Stimulated activated CD4-positive, alpha-beta T cell treated with anti-CD3 and anti-CD28 coated beads, Interleukin-1b, Interleukin-23, amount 100 ng/mL, for 1 hour (primary cell): Measurements from ENCODE around the gene USH1C.
A peak's percentile ranks its signal among the peaks of the same experiment; 100 is the strongest.

Source experiments
- DNase-seq, 2 donors: peaks; one replicate each; pipeline ENCODE4 v3.0.0-alpha.2; 2020; ENCODE audit warnings: low read depth in 2 of 2

The USH1C gene

DNA sequence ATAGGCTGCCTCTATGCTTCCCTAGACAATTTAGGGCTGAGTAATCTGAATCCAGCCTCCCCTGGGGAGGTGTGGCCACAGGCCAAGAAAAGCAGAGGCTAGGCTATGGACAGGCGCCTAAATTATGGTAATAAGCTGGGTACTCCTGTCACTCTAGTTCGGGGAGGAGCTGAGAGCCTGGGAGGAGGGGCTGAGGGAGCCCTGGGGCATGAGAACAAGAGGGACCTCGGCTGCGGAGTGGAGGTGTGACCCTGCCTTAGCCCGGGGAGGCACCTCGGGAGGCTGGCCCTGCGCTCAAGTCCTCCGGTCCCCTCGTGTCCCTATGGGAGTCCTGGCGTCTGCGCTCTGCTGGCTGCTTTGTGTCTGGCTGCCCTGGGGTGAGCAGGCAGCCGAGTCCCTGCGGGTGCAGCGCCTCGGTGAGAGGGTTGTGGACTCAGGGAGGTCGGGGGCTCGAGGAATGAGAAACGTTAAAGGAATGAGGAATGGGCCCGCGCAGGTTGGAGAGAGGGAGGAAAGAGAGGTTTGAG is 2.9 kb upstream of the USH1C start, which contains the start of gene OTOG:
OTOG (plus strand) TSS at position 209 of the 527 bp plus-strand sequence; CDS start at position 323, 114 bp downstream.
- DNase-seq: no peak

DNA sequence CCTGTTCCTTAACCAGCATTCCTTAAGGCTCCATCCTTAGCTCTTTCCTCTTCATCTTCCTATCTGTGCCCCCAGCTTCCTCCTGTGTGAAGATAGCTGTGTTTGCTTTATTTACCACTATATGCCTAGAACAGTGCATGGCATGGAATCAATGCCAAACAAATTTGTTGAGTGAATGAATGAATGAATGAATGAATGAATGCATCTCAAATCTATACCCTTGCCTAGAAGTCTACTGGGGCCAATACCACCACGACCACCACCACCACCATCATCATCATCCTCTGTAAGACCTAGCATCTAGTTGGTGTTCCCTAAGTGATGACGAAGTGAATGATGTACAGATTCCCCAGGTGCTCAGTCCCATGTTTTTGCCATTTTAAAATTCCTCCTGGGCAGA is 2.0 kb upstream of the USH1C start:
- no peak for DNase-seq

DNA sequence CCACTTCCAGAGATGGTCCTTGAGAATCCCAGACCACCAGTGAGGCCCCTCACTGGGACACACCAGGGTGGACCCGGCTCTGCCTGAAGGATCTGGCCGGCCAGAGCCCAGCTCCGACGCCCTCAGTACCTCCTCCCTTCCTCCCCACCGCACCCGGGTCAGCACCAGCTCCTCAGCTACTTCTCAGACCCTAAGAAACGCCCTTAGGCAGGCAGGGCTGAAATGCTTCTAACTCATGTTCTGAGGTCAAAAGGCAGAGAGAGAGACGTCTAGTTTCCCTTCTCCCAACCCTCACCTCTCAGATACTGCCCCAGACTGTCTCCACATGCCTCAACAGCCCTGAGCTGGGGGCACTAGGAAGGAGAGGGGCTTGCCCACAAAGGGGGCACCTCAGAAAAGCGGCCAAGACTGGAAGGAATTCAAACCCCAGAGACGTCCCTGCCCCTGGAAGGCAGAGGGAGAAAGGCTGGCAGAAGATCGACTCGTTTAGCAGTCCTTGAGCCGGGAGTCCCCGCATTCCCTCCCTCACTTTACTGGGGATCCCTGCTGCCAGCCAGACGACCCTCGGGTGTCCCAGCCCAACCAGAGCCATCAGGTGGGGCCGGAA is 539 bp downstream of the USH1C start:
- DNase-seq: no peak

DNA sequence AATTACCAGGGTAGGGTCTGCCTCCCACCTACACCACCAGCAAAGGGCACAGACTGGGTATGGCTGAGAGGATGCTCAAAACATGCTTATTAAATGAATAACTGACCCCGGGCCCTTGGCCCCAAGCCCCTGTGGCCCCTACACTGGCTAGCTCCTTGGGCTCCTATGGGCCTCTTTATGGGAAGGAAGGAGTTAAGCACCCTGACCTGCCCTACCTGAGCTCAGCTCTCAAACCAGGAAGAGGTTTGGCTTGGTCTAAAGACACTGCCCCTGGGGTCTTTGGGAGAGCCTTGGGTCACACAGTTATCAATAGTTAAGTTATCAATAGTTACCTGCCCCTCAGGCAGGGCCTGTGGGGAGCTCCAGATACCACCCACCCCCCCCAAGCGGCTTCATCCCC is 1.2 kb downstream of the USH1C start:
- DNase-seq: no peak

DNA sequence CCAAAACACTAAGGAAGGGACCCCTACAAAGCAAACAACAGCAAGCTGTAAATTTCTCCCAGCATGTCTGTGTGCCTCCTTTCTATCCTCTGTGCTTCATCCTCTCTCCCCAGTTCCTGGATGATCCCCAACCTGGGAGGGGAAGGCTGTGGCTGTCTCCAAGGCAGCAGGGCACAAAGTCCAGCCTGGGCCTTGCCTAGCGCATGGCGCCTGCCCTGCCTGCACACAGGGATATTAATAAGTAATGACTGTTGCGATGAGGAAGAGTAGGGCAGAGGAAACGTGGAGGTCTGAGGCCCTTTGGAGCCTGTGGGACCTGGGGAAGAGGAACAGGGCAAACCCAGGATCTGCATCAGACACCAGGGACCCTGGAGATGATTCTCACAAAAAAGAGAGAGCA is 2.0 kb downstream of the USH1C start:
- DNase-seq: no peak

DNA sequence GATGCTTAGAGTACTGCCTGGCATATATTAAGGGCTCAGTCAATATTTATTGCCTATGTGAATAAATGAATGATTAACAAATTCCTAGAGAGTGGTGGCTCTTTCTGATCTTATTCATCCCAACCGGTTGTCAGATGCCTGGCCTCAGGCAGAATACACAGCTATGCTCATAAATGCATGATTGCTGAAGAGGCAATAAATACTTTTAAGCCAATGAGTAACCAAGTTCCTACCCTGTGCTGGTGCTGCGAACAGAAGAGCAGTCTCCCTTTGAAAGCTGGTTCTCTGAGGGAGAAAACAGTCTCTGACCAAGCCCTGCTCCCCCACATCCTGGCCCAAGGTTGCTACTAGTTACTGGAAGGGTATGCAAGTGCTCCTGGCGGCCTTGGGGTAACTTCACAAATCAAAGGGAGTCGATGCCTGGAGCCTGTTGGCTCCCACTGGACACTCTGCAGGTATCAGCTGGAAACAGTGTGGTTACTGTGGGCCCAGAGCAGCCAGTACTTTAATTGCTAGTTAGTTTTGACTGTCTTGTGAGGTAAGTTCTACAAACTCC is 2.8 kb downstream of the USH1C start:
- no peak for DNase-seq

DNA sequence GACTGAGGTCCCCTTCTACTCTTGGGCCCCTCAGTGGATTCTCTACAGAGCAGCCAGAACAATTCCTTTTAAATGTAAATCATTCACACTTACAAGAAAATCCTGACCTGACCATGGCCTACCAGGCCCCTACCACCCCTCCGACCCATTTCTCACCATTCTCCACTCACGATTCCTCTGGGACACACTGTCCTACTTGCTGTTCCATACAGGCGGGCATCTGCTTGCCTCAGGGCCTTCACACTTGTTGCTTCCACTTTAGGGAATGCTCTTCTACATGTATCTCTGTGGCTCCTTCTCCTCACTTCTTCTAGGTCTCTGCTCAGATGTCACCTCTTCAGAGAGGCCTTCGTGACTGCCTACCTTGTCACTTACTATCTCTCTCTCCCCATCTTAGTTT is 3.4 kb downstream of the USH1C start:
- DNase-seq: no peak

DNA sequence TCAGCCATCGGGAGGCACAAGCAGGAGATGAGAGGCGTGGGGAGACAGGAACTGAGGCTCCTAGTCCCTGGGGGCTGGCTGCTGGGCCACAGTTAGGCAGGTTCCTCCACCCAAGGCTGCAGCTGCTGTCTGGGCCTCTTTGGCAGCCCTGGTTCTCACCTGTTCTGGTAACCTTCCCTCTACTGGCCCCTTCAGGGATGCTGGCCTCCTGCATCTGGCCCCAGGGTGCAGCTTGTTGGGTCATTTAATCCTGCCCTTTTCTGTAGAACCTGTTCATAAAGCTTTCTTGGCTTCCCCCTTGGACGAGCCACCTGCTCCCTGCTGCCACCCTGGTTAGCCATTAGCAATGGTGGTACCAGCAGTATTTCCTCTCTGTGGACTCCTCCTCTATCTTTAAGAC is 5.5 kb downstream of the USH1C start:
- DNase-seq: no peak

DNA sequence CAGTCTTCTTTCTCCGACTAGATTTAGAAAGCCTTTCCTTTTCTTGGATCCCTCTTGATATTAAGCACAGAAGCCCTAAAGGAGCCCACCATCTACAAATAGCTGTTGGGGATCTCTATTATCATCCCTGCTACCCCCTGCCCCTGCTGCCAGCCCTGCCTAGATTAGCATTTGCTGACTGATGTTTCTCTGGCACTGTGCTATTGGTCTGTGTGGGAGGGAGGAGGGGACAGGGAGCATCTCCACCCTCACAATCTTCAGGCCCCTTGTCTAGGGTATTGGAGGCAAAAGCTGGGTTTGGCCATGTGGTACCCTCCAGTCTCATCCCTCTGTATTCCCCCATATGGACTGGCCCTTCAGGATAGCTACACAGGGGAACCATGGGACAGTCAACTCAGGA is 6.2 kb downstream of the USH1C start:
- DNase-seq: no peak

DNA sequence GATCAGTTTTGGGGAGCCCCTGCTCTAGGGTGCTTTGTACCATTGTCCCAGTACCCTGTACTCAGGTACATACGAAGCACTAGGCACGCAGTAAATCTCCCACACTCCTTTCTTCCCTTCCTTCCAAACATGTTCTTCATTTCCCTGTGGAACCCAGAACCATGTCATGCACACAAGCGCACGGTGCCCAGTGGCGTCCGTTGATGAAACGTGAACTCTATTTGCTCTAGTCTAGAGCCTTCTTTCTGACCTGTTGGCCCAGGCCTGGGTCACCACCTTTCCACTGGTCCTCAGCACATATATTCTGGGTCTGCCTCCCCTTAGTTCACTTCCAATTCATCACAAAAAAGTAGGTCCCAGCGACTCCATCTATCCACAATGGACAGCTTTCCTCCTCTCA is 7.0 kb downstream of the USH1C start:
- no peak for DNase-seq

DNA sequence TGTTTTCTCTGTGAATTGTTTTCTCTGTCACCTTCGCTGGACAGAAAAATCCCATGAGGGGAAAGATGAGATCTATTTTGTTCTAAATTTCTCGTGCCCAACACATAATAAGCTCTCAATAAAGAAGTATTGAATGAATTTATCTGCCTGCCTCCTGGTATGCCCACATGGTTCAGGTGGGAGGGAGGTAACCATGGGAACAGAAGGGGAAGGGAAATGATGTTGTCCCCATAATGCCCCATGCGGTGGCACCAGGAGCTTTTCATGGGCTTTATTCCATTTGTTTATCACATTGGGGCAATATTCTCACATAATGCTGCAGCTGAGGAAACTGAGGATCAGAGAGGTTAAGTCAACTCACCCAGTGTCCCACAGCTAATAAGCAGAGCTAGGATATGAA is 8.7 kb downstream of the USH1C start:
- no peak for DNase-seq

DNA sequence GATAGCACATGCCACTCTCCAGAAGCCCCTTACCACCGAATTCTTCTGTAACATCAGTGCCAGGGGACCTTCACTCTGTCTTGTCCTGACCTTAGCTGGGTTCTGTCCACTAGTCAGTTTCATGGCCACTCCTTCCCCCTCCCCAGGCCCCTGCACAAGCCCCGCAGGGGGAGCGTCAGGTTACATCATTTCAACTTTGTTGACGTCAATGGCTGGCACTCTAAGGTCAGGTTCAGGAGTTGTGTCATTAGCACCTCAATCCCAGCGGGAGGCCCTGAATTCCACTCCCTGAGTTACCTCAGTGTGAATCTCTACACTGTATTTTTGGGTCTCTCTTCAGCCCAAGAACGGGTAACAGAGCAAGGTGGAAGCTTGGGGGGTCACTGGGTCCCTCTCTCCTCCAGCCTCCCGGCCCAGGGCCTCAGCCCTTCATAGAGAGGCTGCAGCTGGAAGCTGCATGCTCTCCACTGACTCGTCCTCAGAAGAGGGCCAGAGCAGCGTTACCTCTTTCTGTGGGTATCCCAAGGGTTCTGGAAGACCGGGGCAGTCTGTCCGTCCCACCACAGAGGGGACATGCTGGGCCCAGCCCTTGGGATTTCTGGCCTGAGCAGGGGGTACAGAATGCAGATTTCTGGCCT is 10.3 kb downstream of the USH1C start:
- no peak for DNase-seq

DNA sequence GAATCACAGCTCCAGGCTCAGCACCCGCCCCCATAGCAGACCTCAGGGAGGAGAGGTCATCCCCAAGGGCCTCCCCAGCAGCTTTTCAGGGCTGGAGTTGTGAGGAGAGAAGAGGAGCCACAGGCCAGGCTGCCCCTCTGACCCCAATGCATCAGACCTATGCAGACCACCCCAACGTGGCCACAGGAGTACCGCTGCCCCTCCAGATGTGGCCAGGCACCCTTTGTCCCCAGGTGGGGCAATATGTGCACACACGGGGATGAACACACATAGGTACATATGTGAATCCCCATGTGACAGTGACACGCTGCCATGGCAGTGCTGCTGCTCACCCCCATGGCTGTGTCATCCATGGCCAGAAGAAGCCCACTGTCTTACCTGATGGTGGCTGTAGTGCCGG is 10.9 kb downstream of the USH1C start:
- no peak for DNase-seq

DNA sequence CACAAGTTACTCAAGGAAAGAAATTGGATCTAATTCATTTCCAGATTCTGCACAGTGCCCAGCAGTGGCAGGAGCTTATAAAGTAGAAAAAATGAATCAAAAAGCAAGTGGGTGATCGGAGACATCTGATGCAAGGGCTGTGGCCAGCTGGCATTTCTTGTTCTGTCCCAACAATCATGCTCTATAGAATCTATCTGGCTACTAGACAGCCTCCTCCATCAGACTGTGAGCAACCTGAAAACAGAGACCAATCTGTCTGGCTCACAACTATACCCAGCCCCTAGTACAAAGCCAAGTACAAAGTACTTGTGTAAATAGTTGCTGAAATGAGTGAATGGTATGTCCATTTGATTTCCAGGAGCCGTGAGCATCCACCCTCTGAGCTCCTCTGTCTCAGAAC is 11.4 kb downstream of the USH1C start:
- DNase-seq: no peak

DNA sequence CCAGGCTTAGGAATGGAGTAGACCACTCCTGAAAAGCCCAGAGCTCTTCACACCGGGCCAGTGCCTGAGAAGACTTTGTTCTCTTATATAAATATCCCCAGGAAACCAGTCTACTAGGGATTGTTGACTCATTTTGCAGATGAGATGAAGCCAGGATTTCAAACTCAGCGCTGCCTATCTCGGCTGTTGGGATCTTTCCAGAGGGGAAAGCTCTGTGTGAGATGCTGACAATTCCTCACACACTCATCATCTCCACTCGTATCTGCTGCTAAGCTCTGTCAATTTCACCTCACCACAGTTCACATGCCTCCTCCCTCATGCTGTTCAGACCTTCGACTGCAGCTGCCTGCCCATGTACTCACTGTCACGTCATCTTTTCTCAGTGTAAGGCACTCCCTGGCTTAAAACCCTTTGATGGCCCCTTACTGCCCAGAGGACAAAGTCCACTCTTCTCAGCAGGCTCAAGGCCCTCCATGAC is 12.5 kb downstream of the USH1C start:
- DNase-seq: no peak

DNA sequence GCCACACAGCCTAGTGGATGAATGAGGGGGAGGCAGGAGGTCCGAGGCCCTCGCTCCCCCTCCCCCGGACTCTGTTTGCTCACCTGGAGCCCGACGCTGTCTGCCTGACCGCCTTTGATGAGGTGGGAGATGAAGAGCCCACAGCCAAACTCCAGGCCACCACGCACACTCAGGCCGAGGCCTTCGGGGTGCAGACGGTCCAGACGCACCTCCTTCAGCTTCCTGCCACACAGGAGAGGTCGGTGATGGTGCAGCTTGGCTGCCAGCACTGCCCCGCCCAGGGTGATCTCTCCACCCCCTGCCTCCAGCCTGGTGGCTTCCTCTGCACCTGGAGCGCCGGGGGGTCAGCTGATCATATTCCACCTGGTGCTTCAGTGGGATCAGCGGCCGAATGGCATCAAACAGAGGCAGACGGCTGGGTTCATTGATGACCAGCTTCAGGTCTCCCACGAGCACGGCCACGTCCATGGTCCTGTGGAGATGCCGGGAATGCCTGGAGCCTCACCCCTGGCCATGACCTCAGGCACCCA is 13.1 kb downstream of the USH1C start:
- no peak for DNase-seq

DNA sequence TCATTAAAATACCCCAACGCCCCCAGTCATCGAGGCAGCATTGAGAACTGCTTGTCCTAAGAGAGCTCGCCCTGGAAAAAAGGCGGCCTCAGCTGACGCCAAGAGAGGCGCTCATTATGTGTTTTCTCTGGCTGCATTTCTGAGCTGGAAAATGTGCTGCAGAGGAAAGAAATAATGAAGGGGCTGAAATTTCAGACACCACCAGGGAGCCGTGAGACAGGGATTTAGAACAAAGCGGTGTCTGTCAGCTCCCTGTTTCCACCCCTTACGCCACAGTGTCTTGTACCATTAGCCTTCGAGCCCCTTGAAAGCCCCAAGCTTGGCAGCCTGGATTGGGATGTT is 14.4 kb downstream of the USH1C start:
- DNase-seq: no peak

DNA sequence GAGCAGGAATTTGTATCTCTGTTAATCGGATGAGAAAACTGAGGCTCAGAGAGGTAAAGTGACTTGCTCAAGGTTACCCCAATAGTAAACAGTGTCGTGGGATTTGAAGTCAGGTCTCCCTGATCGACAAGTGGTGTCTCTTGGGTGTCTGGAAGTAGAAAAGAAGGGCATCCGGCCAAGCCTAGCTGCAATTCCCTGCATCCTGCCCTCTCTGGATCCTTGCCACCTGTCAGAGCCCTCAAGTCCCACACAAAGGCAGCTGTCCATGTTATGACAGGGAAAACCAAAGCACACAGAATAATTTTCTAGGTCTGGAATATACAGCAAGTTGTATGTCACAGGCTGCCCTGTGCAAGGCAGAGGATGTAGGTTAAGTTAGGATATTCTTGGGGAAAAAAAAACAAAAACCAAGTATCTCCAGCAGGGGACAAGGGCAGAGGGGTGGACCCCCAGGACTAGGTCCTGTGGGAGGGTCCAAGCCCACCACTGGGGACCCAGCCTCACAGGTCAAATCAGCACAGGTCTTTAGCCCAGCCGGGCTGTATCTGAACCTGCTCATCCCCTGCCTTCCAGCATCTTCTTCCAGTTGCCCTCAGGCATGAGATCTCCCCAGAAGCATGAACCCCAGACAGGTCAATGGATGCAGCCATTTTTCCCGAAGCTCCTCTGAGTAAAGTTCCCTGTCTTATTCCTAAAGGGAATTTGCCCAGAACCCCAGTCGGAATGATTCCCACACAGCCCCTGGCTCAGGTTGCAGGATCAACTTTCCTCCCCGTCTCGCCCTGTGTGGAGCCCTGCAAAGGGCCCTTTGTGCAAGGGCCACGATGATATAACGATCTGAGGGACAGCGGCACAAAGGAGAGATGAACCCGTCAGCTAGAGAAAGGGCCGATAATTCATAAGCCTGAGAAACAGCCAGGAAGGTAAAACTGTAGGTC is 15.0 kb downstream of the USH1C start:
- DNase-seq: no peak

DNA sequence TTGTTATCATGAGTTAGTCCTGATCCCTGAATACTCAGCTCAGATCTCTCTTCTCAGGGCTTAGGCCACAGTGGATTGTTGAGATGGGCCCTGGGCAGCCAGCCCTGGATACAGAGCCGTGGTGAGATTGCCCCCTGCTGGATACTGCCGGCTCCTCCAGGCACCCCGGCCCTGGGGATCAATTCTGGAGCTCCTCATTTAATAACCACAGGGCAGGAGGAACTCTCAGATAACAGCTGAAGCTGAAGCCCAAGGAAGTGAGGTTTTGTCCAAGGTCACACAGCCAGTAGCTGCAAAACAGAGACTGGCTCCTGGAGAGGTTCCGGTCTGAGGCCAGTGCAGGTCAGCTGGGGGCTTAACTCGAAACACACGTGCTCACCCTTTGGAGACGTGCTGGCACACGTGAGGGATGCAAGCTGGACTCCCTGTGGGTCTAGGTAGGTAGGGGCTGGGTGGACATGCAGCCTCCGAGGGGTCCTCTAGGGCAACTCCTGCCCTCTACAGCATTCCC is 16.0 kb downstream of the USH1C start:
- DNase-seq: peak in 1 of 2 donors; percentile 22

DNA sequence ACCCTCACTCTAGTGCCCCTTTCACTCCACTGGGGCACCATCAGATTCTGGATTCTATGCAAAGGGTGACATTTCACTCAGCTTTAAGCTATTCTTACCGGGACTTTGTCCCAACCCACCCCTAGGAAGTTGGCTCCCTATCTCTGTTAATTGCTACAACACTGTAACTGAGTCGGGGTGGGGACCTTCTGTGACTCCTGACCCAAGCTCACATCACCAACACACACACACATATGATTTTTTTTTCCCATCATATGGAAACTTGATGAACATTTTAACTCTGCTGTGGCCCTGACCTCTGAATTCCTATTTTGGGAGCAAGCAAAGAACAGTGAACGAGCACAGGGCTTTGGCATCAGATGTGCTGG is 16.6 kb downstream of the USH1C start:
- DNase-seq: no peak

DNA sequence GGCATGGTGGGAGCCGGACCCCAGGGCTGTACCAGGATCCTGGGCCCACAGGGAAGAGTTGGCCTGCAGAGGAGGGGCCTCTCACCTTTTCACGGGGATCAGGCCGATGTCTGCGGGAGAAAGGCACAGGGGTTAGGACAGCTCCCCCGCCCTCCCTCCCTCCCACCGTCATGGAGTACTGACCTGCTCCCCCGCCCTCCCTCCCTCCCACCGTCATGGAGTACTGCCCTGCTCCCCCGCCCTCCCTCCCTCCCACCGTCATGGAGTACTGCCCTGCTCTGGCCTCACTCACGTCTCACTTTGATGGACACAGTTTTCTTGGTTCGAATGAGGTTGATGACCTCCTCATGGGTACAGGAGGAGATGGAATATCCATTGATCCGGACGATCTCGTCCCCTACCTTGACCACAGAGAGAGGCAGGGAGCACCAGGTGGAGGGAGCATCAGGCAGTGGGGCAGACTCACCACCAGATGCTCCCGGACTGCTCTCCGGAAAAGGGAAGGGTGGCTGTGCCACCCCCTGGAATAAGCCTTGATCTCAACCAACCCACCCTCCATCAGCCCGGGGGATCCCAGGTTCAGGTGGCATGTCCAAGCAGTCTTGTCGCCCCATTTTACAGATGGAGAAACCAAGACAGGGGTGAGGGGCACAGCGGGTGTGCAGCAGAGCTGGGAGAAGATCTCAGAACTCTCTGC is 17.1 kb downstream of the USH1C start:
- DNase-seq: no peak
